ENCODE measurements around the gene GCK.

Gene GCK

GRCh38 chr7:44116087-44116788, 73.0 kb downstream of the GCK start:
- DNase-seq, result no peak

GRCh38 chr7:44114586-44115310, 74.5 kb downstream of the GCK start:
- DNase-seq, result no peak

GRCh38 chr7:44113764-44114354, 75.4 kb downstream of the GCK start:
- DNase-seq, result no peak

- DNase-seq, result peak in 1 of 3 experiments; percentile 54
Measured at GRCh38 chr7:44112997-44113763, 76.1 kb downstream of the GCK start.

- peak in 1 of 3 experiments; percentile 54 for DNase-seq
Measured at GRCh38 chr7:44112231-44112996, 76.8 kb downstream of the GCK start.

- DNase-seq, result peak in 1 of 3 experiments; percentile 27
Measured at GRCh38 chr7:44111761-44112160, 77.5 kb downstream of the GCK start.

- DNase-seq, result no peak
Measured at GRCh38 chr7:44110719-44111635, 78.3 kb downstream of the GCK start.

GRCh38 chr7:44109991-44110390, 79.2 kb downstream of the GCK start:
- DNase-seq, result no peak

GRCh38 chr7:44108768-44109750, 80.2 kb downstream of the GCK start:
- DNase-seq, result no peak

- no peak for DNase-seq
Measured at GRCh38 chr7:44107961-44108767, 81.1 kb downstream of the GCK start.

- DNase-seq, result no peak
Measured at GRCh38 chr7:44107116-44107960, 81.9 kb downstream of the GCK start.

GRCh38 chr7:44106311-44107065, 82.8 kb downstream of the GCK start:
- no peak for DNase-seq

- no peak for DNase-seq
Measured at GRCh38 chr7:44105832-44106231, 83.4 kb downstream of the GCK start.

GRCh38 chr7:44104860-44105771, 84.1 kb downstream of the GCK start:
- DNase-seq, result no peak

GRCh38 chr7:44103923-44104859, 85.0 kb downstream of the GCK start, which contains the start of gene AEBP1:
TSS of gene AEBP1 (plus strand) at chr7:44104345. CDS start at chr7:44104666, 321 bp downstream.
- DNase-seq, result peak in 2 of 3 experiments; percentile 40 to 56
